Body of pancreas (tissue), 4 donors: ENCODE results near the gene MBD2.

Source experiments
- CTCF ChIP-seq, 7 experiments: fragments of 450-650 bp in 4 of 7; fragments of 200-600 bp in 3 of 7; sonication (generic) in 3 of 7; IDR thresholded peaks; one replicate each; pipeline ENCODE4 v1.5.1; 2016 to 2019; ENCODE audit warnings: antibody characterized with exemption in 7 of 7
- POLR2A ChIP-seq, 3 donors: fragments of 450-650 bp; IDR thresholded peaks; one replicate each; pipeline ENCODE4 v1.6.1; 2016; ENCODE audit warnings: antibody characterized with exemption in 3 of 3, mild to moderate bottlenecking in 2 of 3

- TF ChIP-seq CTCF (IDR thresholded peaks at IDR 0.05), result no peak
- TF ChIP-seq POLR2A (IDR thresholded peaks at IDR 0.05), result no peak
These were observed 14.0 kb downstream of the MBD2 start for GRCh38 chr18:54210463-54210862.
